HPDE6-E6E7 (cell line): ENCODE results near the gene IMPDH2.

Source experiments
- DNase-seq: peaks from one replicate; pipeline ENCODE4 v3.0.0; 2011; ENCODE audit warnings: missing footprints; ENCODE audit errors: extremely low spot score

The IMPDH2 gene

GRCh38 chr3:49005998-49006397 lies 23.2 kb downstream of the IMPDH2 start:
- no peak for DNase-seq

GRCh38 chr3:49005303-49005680 lies 23.9 kb downstream of the IMPDH2 start:
- DNase-seq = no peak

- no peak for DNase-seq
Measured at GRCh38 chr3:49004352-49005302, 24.6 kb downstream of the IMPDH2 start.

- no peak for DNase-seq
Measured at GRCh38 chr3:49001155-49001554, 28.0 kb downstream of the IMPDH2 start.

DNA sequence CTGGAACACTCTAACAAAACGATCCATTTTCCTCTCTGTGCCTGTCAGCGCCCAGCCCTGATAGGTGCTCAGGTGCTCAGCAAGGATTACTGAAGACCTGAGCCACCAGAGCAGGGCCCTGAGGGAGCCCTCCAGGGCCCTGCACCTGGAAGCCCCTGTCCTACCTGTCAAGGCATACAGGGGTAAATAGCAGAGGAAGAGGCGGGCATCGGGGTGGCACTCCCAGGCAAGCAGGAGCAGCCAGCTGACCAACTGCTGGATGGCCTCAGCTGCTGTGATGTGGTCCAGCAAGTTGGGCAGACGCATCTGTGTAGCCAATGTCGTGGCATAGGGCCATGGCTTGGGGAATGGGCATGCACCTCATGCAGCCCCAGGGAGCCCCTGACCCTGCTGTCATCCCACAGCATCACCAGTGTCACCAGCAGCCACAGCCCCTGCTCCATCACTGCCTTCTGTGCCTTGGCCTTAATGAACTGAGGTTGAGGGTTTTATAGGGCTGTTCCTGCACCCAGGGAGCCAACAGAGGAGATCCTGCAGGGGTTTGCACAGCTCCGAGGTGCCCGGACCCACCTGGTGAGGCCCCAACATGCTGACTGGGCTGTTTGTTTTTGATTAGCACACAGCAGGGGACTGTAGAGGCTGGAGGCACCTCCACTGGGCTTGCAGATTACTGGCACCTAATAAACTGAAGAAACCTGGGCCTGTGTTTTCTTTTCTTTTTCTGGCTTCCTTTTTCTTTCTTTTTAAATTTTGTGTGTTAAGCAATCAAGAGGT lies 29.9 kb downstream of the IMPDH2 start:
- no peak for DNase-seq

GRCh38 chr3:48997714-48998637 lies 31.2 kb downstream of the IMPDH2 start:
- DNase-seq = no peak

DNA sequence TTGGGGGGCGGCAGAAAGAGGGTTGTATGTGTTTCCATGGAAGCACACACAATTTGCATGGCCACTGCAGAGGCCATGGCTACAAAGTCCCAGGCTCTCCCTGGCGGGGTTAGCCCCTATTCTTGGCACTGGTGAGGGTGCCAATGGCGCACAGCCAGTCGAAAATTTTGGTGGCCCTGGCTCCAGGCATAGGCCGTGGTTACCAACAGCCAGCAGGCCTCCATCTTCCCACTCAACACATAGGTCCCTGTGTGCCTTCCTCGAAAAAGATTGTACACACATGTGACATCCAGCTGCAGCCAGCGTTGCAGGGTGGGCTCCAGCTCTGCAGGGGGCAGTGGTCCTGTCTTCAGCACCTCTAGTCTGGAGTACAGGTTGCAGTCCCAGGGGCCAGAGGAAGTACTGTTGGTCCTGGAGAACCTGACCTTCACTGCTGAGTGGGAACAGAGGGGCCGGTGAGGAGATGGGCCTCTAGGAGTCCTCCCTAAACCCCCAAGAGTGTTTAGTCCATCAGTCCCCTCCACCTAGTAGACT lies 32.0 kb downstream of the IMPDH2 start:
- no peak for DNase-seq

DNA sequence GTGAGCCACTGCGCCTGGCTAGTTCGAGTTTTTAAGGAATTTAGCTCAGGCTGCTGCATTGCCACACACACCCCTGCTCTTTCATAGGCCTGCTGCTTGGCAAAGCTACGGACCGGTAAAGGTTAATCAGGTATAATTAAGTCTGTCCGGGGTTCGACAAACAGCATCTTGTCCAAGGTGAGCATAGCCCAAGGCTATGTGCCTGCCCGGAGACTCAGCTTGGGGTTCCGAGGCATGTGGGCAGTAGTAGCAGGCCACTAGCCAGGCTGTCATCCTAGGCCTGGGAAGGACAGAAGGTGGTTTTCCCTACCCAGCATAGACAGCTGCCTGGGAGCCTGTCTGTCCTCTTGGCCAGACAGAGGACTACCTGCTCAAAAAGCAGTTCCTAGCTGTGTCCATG lies 32.6 kb downstream of the IMPDH2 start:
- no peak for DNase-seq

GRCh38 chr3:48993834-48994233 lies 35.4 kb downstream of the IMPDH2 start:
- no peak for DNase-seq

DNA sequence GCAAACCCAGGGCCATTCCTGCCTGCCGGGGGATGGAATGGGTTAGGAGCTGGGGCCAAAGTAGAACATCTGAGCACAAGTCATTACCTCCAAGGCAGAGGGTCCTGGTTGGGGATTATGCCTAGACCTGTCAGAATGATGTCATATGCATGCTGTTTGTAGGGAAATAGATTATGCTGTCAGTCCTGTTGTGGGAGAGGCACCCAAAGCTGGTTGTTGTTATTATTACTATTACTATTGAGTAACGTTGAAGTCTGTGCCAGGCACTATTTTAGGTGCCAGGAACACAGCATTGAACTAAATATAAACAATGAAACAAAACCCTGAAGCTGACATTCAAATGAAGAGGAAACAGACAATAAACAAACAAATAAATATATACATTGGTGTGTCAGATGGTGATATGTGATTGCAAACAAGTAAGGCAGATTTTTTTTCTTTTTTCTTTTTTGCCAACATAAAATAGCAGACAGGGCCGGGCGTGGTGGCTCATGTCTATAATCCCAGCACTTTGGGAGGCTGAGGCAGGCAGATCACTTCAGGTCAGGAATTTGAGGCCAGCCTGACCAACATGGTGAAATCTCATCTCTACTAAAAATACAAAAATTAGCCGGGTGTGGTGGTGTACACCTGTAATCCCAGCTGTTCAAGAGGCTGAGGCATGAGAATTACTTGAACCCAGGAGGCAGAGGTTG lies 37.2 kb downstream of the IMPDH2 start:
- DNase-seq = no peak

- no peak for DNase-seq
Measured at GRCh38 chr3:48990636-48991469, 38.3 kb downstream of the IMPDH2 start.

- peak; percentile 9 for DNase-seq
Measured at GRCh38 chr3:48989796-48990635, 39.2 kb downstream of the IMPDH2 start, which contains the start of gene P4HTM. TSS of gene P4HTM (plus strand) at chr3:48990241. CDS start at chr3:48990257, 16 bp downstream.

DNA sequence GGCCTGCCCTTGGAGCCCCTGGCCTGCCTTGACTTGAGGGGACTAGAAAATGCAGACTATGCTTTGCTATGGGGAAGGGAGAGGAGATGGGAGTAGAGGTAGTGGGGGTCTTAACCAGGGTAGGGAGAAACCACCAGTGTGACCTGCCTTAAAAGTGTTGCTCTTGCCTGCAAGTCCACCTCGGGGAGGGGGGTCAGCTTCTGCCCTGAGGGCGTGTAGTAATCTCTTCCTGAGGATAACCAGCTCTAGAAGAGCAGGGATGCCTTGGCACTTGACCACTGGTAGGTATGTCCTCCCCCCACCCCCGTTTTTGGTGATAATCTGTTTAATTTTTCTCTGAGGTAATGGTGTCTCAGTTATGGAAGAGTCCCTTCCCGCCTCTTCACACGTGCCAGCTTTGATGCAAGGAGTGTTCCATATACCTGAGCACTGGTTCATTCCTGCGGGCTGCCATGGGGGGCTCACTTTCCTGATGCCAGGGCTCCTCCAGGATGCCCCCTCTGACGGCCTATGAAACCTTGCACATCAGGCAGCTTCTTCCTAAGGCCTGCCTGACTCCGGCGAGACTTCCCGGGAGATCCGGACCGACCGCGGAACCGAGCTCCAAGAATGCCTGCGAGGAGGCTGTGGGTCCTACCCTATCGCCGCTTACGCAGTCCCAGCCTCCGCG lies 39.9 kb downstream of the IMPDH2 start:
- DNase-seq = no peak

DNA sequence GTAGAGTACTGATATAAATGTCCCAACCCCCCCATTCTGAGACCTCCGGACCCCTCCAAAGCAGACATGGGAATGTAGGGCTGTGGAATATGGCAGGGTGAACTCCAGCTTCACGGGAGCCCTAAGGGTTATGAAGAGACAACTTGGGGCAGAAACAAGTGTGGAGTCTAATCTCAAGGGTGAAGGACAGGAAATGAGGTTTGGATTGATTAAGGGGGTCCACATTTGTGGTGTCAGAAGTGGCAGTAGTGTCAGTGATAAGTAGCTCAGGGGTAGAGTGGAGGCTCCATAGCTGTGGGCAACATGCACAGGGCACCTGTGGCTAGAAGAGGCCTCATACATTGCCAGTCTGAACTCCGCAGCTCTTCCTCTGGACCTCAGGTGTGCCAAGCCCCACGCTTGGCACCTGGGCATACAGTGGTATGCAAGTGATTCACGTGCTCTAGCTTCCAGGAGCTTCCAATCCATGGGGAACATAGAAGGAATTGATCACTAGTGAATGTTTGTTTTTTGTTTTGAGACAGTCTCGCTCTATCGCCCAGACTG lies 43.3 kb downstream of the IMPDH2 start:
- no peak for DNase-seq

DNA sequence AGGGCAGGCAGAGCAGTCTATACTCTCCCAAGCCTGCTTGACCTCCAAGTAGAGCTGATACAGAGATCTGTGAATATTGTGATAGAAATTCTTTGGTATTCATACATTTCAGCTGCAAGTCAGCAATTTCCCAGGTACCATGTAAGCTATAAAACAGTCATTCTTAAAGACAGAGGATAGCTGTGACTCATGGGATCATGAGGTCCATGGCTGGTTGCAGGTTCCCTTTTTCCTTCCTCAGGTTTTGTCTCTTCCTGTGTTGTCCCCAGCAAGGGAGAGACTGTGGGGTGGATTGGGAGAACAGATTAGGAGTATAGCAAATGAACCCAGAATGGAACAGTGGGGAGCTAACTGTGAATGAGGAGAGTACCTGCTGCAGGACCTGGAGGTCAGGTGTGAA lies 44.5 kb downstream of the IMPDH2 start:
- DNase-seq = no peak

DNA sequence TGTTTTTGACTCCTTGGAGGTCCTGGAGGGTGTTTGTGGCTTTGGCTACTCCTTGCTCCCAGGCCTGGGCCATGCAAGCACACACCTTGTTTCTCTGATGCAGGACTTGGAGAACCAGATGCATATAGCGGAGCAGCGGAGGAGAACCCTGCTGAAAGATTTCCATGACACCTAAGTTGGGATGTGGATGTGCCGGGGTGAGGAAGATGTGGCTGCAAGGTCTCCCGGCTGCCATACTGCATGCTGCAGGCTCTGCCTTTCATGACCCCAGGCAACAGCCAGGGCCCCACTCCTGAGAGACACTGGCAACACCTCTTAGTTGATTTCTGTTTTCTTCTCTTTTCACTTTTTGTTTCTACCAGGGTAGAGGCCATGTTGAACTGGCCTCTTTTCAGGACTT lies 46.1 kb downstream of the IMPDH2 start:
- DNase-seq = no peak

DNA sequence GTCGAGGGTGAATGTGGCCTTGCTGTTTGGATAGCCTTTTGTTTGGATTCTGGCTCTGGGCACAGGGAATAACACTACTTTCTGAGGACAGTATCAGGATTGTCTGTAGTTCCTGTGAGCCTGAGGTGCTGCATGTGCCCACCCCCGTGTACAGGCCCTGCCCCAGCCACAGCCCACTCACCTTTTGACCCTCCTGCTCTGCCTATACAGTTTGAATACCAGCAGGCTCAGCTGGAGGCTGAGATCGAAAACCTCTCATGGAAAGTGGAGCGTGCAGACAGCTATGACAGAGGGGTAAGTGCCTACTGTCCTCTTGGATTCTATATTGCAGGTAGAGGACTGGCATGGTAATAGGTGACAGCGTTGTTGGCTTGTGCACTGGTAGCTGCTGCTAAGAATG lies 46.5 kb downstream of the IMPDH2 start:
- DNase-seq = no peak

DNA sequence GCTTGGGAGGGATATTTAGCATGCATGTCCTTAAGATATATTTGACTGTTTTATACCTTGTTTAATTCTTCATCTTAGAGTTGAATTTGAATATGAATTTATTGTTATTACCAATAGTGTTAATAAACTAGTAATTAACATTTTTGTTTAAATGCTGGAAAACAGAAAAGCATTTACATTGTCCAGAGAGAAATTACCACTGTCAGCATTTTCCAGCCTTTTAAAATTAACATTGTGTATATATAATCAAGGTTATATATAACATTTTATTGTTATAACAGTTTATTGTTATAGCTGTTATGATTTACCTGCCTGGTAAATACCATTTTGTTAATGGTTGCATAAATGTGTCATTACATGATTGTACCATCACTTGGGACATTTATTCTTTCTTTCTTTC lies 47.2 kb downstream of the IMPDH2 start:
- DNase-seq = no peak
